Measurements from ENCODE around the gene PON2.
"Not testable (repeated sequence)": the region's sequence is repeated elsewhere in the genome, so short reads cannot be mapped to it uniquely, and the experiment has no call there.

PON2 gene

GRCh38 chr7:95434557-95435421, at the start of gene PON2:
TSS of gene PON2 (minus strand) at chr7:95435028. CDS start at chr7:95434951, 77 bp downstream.
- DNase-seq: peak; percentile 31

DNA sequence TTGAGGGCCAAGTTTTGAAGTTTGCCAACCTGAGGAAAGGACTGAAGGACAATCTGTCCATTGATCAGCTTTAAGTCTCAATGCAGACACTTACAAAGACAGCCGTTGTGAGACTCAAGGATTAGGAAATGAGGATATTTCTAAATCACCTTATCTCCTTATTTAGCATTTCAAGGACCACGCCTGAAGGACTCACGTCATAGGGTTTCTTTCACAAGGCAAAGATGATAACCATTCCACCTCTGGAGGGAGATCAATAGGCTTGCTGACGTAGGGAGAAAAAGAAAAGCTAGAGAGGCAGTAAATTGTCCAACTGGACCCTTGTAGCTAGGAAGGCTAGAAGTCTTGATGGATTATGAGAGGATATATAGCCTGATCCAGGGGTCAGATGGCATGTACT, 47.6 kb upstream of the PON2 start:
- no peak for DNase-seq

- no peak for DNase-seq
These were observed 46.7 kb upstream of the PON2 start for GRCh38 chr7:95481271-95482165.

- DNase-seq: no peak
These were observed 45.3 kb upstream of the PON2 start for GRCh38 chr7:95479992-95480624.

DNA sequence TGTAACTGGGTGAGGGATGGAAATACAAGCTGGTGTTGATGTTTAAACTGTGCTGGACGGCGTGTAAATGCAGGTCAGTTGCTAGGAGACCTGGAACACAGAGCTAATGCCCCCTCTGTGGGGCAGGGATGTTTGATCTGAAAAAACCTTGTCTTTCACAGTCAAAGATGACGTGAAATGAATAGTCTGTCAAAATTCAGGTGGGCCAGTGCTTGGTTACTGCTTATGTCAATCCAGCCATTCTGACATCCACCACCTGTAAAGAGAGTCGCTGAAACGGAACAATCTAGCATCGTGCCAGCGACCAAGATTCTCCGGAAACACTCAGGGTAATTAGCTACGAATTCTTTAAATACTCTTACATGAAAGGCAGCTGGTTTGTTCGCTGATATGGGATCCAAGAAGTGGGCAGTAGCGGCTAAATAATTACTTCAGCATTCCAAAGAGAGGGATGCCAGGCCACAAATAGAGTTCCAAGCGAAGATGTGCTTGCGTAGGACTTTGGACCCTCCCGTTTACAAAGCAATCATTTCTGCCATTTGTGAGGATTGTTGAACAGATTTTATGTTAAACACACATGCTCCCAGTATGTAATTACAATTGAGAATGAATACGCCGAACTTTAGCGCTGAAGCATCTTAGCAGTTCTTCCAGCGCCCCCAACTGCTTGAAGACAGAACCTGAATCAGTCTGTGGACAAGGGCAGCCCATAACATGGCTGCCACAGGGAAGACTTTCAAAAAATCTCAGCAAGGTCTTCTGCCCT, 43.6 kb upstream of the PON2 start:
- DNase-seq: no peak

- DNase-seq: peak; percentile 38
These were observed 42.2 kb upstream of the PON2 start for GRCh38 chr7:95476904-95477594.

DNA sequence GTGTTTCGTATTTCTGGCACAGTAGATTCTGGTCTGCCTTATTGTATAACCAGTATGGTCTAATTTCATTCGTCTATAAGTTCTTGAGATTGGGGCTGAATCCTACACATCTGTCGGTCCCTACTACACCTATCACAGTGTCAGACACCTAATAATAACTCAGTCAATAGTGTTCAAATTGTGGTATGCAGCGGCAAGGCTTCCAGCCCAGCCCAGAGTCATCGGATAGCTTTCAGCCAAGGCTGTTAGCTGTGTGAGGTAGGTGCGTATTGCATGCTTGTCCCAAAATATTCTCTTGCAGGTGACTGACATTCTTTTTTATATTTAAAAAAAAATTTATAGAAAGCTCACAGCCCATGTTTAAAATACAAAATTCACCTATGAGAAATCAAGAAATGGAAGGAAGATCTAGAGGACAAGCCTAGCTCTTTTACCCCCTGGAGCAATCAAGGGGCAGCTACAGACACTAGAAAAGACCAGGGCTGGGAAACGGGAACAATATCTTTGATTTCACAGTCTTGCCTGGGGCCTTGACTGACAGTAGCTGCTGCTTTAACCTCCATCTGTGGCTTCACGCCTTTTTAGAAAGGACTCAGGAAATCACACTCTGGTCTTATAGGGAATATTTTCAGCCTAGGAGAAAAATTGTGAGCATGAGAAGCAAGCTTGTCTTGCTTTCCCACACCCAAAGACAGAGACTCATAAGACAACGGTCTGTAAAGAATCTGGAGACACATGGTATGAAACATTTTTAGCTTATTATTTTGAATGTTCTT, 41.4 kb upstream of the PON2 start:
- DNase-seq: no peak

GRCh38 chr7:95473276-95473985, 38.6 kb upstream of the PON2 start:
- no peak for DNase-seq

DNA sequence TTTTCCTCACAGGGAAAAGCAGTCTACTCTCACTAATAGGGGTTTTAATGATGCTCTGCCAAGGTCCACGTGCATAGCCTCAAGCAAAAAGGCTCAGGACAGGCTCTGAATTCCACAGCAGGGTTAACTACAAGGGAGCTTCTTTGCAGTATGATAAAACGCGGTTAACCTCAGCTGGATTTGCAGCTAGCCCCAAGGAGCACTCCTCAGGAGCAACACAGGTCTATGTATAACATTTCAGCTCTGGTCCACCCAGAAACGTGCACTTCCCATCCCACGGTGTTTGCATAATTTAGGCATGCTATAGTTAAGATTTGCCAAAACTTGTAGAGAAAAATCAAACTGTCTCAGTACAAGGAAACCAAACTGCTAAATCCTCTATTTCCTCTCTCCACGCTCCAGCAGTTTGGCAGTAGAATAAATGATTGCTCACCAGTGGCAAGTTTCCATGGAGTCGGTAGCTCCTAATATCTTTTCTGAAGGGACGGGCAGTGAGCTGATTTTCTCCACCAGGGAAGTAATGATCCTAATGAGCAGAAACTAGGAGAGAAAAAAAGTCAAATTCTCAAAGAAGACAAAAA, 37.8 kb upstream of the PON2 start:
- DNase-seq: no peak

GRCh38 chr7:95471071-95471470, 36.2 kb upstream of the PON2 start:
- no peak for DNase-seq

DNA sequence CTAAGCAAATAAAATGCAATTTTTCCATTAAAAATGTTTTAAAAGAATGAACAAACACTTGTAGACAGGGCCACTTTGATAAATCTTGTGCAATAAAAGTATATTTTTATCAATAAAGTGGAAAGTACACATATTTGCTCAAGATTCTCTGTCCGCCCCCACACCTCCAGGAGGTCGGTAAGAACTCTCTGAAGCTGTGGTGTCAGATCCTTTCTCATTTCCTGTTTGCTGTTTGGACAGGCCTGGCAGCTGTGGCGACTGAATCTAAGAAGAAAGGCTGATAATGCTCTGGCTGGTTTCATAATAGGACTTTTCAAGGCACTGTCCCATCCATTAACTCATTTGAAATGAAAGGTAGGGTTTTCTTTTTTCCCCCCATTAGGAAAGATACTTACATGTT, 35.6 kb upstream of the PON2 start:
- DNase-seq: no peak

DNA sequence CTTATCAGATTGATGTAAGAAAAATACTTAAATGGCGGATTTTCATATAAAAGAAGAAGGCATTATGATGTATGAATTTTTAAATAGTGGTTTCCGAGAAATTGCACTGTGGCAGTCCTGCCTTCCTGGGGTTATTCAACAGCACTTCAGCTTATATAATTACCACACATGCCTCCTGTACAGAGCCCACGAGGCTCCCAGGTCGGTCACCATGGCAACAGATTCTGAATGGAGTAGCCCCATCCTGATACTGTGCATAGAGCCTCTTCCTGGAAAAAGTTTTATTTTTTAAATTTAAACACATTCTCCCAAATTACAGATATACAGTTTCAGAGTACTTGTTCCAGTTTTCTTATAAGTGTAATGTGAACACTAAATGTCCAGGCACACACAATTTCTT, 35.0 kb upstream of the PON2 start:
- DNase-seq: no peak

DNA sequence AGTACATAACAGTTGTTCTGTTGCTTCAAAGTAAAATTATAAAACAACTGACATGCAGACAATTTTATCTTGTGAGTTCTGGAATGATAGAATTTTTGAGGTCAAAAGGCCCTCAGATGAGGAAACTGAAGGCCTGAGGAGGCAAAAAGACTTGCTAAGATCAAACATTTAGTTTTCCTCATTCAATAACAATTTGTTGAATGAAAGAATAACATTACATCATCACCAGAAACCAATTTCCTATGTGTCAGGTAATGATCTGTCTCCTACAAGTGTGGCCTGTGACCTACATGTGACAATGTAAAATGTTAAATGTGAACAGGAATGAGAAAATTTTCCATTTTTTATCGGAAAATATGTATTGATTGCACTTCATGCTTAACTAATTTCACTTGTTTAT, 34.4 kb upstream of the PON2 start:
- DNase-seq: no peak

GRCh38 chr7:95467912-95468607, 33.2 kb upstream of the PON2 start:
- no peak for DNase-seq

DNA sequence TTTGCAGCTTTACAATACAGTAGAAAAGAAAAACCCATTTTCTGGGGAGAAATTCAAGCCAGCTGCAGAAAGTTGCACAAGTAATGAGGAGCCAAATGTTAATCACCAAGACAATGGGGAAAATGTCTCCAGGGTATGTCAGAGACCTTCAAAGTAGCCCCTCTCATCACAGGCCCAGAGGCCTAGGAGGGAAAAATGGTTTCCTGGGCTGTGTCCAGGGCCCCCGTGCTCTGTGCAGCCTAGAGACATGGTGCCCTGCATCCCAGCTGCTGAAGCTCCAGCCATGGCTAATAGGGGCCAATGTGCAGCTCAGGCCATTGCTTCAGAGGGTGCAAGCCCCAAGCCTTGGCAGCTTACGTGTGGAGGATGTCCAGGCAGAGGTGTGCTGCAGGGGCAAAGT, 25.8 kb upstream of the PON2 start:
- DNase-seq: not testable (repeated sequence)

GRCh38 chr7:95457947-95458346, 23.1 kb upstream of the PON2 start:
- no peak for DNase-seq

DNA sequence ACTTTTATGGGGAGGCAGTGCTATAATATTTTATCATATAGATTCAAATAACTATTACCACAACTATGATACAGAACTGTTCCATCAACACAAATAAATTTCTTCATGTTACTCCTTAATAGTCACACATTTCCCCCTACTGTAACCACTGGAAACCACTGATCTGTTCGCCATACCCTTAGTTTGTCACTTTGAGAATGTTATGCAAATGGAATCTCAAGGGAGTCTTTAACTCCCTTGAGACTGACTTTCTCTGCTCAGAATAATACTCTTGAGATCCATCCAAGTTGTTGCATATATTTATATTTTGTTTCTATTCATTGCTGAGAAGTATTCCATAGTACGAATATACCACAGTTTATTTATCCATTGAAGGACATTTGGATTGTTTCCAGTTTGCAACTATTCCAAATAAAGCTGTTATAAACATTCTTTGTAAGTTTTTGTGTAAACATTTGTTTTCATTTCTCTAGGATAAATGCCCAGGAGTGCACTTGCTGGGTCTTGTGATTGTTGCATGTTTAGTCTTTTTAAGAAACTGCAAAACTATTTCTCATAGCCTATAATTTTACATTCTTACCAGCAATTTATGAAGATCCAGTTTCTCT, 19.7 kb upstream of the PON2 start:
- no peak for DNase-seq

DNA sequence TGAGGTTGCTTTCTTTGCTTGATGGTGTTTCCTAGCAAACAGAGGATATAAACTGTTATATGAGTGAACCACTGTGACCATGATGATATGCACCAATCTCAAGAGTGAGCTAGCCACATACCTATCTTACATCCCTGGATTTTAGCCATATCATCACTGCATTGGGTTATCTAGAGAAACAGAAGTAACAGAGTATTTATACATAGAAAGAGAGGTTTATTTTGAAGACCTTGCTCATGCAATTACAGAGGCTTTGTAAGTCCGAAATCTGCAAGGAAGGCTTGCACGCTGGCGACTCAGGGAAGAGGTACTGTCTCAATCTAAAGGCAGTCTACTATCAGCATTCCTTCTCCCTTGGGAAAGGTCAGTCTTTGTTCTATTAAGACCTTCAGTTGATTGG, 11.8 kb upstream of the PON2 start:
- DNase-seq: no peak

- DNase-seq: no peak
These were observed 10.0 kb upstream of the PON2 start for GRCh38 chr7:95444796-95445195.
